ENCODE data around the gene TBC1D28.
"Not testable (repeated sequence)": the region's sequence is repeated elsewhere in the genome, so short reads cannot be mapped to it uniquely, and the experiment has no call there.

DNA sequence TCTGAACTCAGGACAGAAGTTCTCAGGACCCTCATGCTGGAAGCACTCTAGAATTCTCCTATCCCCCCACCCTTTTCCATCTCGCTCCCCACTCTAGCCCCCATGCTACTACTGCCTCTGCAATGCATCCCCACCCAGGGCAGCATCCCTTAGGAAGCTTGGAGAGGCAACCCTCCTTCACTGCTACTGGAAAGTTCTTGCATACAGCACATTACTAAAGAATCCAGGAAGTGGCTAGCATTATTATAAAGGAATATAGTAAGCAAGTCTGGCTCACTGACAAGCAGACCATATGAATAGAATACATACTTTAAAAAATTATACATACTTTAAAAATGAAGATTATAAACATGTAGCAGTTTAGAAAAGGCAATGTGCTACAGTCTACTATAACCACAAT lies 24.4 kb upstream of the TBC1D28 start:
- not testable (repeated sequence) for TF ChIP-seq NFKBIZ (CRISPR knock-in tag; IDR thresholded peaks at IDR 0.05); POLR2AphosphoS5 (IDR thresholded peaks at IDR 0.05; ENCODE audit: low read depth, low read length); NR3C1 (CRISPR knock-in tag; IDR thresholded peaks at IDR 0.05); ESRRA (CRISPR knock-in tag; IDR thresholded peaks at IDR 0.05; ENCODE audit: low read depth)
- TF ChIP-seq, protein P1, sequence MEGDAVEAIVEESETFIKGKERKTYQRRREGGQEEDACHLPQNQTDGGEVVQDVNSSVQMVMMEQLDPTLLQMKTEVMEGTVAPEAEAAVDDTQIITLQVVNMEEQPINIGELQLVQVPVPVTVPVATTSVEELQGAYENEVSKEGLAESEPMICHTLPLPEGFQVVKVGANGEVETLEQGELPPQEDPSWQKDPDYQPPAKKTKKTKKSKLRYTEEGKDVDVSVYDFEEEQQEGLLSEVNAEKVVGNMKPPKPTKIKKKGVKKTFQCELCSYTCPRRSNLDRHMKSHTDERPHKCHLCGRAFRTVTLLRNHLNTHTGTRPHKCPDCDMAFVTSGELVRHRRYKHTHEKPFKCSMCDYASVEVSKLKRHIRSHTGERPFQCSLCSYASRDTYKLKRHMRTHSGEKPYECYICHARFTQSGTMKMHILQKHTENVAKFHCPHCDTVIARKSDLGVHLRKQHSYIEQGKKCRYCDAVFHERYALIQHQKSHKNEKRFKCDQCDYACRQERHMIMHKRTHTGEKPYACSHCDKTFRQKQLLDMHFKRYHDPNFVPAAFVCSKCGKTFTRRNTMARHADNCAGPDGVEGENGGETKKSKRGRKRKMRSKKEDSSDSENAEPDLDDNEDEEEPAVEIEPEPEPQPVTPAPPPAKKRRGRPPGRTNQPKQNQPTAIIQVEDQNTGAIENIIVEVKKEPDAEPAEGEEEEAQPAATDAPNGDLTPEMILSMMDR (CRISPR knock-in tag; IDR thresholded peaks at IDR 0.05), result not testable (repeated sequence)
- TF ChIP-seq, protein P2, sequence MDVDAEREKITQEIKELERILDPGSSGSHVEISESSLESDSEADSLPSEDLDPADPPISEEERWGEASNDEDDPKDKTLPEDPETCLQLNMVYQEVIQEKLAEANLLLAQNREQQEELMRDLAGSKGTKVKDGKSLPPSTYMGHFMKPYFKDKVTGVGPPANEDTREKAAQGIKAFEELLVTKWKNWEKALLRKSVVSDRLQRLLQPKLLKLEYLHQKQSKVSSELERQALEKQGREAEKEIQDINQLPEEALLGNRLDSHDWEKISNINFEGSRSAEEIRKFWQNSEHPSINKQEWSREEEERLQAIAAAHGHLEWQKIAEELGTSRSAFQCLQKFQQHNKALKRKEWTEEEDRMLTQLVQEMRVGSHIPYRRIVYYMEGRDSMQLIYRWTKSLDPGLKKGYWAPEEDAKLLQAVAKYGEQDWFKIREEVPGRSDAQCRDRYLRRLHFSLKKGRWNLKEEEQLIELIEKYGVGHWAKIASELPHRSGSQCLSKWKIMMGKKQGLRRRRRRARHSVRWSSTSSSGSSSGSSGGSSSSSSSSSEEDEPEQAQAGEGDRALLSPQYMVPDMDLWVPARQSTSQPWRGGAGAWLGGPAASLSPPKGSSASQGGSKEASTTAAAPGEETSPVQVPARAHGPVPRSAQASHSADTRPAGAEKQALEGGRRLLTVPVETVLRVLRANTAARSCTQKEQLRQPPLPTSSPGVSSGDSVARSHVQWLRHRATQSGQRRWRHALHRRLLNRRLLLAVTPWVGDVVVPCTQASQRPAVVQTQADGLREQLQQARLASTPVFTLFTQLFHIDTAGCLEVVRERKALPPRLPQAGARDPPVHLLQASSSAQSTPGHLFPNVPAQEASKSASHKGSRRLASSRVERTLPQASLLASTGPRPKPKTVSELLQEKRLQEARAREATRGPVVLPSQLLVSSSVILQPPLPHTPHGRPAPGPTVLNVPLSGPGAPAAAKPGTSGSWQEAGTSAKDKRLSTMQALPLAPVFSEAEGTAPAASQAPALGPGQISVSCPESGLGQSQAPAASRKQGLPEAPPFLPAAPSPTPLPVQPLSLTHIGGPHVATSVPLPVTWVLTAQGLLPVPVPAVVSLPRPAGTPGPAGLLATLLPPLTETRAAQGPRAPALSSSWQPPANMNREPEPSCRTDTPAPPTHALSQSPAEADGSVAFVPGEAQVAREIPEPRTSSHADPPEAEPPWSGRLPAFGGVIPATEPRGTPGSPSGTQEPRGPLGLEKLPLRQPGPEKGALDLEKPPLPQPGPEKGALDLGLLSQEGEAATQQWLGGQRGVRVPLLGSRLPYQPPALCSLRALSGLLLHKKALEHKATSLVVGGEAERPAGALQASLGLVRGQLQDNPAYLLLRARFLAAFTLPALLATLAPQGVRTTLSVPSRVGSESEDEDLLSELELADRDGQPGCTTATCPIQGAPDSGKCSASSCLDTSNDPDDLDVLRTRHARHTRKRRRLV (CRISPR knock-in tag; IDR thresholded peaks at IDR 0.05), result not testable (repeated sequence)

All from HepG2 (cell line).